Activated CD4-positive, alpha-beta T cell treated with anti-CD3 and anti-CD28 coated beads, Interleukin-2, amount 50 U/mL, for 1 hour (primary cell): Measurements from ENCODE around the gene ZCCHC4.
"Not testable (repeated sequence)": the region's sequence is repeated elsewhere in the genome, so short reads cannot be mapped to it uniquely, and the experiment has no call there.

Experiments used
- DNase-seq: peaks from one replicate; pipeline ENCODE4 v3.0.0-alpha.2; 2020

ZCCHC4 gene

GRCh38 chr4:25328463-25328862 is 15.9 kb downstream of the ZCCHC4 start:
- DNase-seq = not testable (repeated sequence)

- no peak for DNase-seq
Measured at GRCh38 chr4:25330335-25330734, 17.8 kb downstream of the ZCCHC4 start.

- no peak for DNase-seq
Measured at GRCh38 chr4:25330905-25331808, 18.6 kb downstream of the ZCCHC4 start.

GRCh38 chr4:25343671-25344070 is 31.1 kb downstream of the ZCCHC4 start:
- no peak for DNase-seq

- DNase-seq = no peak
Measured at GRCh38 chr4:25345744-25346143, 33.2 kb downstream of the ZCCHC4 start.

GRCh38 chr4:25346913-25347312 is 34.3 kb downstream of the ZCCHC4 start:
- DNase-seq = no peak

GRCh38 chr4:25347473-25347872 is 34.9 kb downstream of the ZCCHC4 start:
- DNase-seq = no peak

GRCh38 chr4:25347971-25348370 is 35.4 kb downstream of the ZCCHC4 start:
- DNase-seq = no peak

- no peak for DNase-seq
Measured at GRCh38 chr4:25350561-25350960, 38.0 kb downstream of the ZCCHC4 start.

GRCh38 chr4:25351777-25352416 is 39.3 kb downstream of the ZCCHC4 start:
- no peak for DNase-seq

- no peak for DNase-seq
Measured at GRCh38 chr4:25356068-25356467, 43.5 kb downstream of the ZCCHC4 start.

GRCh38 chr4:25358515-25359275 is 46.1 kb downstream of the ZCCHC4 start:
- DNase-seq = no peak

- DNase-seq = no peak
Measured at GRCh38 chr4:25361253-25361652, 48.7 kb downstream of the ZCCHC4 start.

GRCh38 chr4:25367004-25367621 is 54.5 kb downstream of the ZCCHC4 start:
- no peak for DNase-seq

- DNase-seq = no peak
Measured at GRCh38 chr4:25367877-25368276, 55.3 kb downstream of the ZCCHC4 start.

- DNase-seq = no peak
Measured at GRCh38 chr4:25368315-25368714, 55.7 kb downstream of the ZCCHC4 start.

- DNase-seq = no peak
Measured at GRCh38 chr4:25370242-25370641, 57.7 kb downstream of the ZCCHC4 start.

- DNase-seq = not testable (repeated sequence)
Measured at GRCh38 chr4:25372549-25372948, 60.0 kb downstream of the ZCCHC4 start.

- peak; percentile 99 for DNase-seq
Measured at GRCh38 chr4:25376754-25377571, 64.4 kb downstream of the ZCCHC4 start, which contains the start of gene ANAPC4. ANAPC4 (plus strand) TSS chr4:25377263; CDS start chr4:25377428, 165 bp downstream.

GRCh38 chr4:25377572-25378436 is 65.2 kb downstream of the ZCCHC4 start:
- DNase-seq = no peak

GRCh38 chr4:25378437-25378743 is 65.8 kb downstream of the ZCCHC4 start:
- no peak for DNase-seq
